ENCODE data around the gene FALEC. TPM values are rescaled to one million over a fixed set of nuclear protein-coding genes. Genes with fewer than 3 reads are reported as not detected.
A peak's percentile ranks its signal among the peaks of the same experiment; 100 is the strongest.

Gene FALEC
- total RNA-seq, 1 experiment from 2014 or later = not detected

DNA sequence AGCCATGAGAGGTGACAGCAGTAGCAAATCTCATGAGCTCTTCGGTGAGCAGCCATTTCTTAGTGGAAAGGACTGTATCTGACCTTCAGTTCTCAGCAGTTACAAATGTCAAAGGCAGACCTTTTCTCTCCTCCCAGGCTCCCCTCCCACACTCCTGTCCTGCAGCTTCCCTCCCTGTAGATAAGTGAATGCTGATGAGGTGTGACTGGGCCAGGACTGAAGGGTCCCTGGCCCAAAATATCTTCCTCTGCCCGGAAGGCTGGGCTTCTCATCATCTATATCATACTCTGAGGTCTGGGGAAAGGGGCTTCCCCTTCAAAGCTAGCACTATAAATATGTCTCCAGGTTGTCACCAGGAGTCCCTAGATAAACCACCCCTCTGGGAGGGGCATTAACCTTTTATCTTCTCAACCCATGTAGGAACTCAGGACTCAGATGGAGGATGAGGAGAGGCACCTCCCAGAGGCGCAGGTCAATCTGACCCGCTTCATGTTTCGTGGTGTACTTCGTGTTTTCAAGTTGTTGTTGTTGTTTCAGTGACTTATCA lies 30.0 kb downstream of the FALEC start:
- no peak for DNase-seq (ENCODE audit: low read depth)

DNA sequence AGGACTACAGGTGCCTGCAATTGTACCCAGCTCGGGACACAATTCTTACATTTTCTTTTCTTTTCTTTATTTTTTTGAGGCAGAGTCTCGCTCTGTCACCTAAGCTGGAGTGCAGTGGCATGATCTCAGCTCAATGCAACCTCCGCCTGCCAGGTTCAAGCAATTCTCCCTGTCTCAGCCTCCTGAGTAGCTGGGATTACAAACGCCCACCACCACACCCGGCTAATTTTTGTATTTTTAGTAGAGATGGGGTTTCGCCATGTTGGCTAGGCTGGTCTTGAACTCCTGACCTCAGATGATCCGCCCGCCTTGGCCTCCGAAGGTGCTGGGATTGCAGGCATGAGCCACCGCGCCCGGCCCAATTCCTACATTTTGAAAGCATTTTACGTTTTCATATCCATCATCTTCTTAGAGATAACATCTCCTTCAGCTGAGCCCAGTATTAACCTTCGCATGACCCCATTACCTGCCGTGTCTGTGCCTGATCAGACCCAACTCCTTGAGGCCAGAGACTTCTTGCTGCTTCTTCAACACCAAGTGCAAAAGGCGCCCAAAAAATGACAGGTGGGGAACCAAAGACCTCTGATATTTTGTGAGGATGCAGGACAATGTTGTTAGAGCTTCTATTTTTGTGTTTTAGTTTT lies 30.9 kb downstream of the FALEC start:
- no peak for DNase-seq (ENCODE audit: low read depth)

DNA sequence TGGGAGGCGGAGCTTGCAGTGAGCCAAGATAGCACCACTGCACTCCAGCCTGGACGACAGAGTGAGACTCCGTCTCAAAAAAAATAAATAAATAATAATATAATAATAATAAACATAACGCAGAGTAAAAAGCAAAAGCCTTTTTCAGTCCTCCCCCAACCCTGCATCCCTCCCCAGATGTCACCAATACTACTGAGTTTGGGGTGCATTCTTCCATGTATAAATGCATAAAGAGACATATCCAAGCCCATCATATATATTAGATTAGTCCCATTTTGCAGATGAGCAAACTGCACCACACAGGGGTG lies 32.7 kb downstream of the FALEC start:
- DNase-seq (ENCODE audit: low read depth) = no peak

DNA sequence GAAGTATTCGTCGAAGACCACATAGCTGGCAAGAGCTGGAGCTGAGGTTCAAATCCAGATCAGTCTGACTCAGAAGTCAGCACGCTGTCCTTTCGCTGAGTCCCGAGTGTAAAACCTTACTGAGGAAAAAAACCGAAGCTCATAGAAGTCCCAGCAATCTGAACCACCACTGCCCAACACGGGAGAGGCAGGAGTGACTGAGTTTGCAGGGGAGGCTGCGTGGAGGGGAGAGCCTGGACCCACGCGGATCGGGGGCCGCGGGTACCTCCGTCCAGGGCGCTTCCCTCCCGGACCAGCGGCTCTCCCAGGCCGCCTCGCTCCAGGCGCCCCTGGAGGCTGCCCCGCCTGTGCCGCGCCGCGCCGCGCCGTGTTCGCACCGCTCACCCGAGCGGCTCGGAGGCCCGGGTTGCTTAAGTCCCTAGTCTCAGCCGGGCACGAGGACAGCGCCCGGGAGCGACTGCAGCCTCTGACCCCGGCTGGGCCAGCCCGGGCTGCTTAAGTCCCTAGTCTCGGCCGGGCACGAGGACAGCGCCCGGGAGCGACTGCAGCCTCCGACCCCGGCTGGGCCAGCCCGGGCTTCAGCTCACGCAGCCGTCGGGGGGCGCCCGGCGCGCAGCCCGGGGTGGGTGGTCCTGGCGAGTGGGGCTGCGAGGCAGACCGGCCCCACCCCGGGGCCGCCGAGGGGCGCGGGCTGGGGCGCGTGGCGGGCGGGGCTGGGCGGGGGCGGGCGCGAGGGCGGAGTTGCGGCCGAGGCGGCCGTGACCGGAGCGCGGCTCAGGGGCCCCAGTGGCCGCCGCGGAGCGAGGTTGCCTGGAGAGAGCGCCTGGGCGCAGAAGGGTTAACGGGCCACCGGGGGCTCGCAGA lies 33.3 kb downstream of the FALEC start, which contains the start of gene ADAMTSL4:
Gene ADAMTSL4 (plus strand): TSS at position 777 of the 864 bp plus-strand sequence. CDS start 2,881 bp downstream, outside the sequence.
- DNase-seq (ENCODE audit: low read depth) = peak; percentile 75

DNA sequence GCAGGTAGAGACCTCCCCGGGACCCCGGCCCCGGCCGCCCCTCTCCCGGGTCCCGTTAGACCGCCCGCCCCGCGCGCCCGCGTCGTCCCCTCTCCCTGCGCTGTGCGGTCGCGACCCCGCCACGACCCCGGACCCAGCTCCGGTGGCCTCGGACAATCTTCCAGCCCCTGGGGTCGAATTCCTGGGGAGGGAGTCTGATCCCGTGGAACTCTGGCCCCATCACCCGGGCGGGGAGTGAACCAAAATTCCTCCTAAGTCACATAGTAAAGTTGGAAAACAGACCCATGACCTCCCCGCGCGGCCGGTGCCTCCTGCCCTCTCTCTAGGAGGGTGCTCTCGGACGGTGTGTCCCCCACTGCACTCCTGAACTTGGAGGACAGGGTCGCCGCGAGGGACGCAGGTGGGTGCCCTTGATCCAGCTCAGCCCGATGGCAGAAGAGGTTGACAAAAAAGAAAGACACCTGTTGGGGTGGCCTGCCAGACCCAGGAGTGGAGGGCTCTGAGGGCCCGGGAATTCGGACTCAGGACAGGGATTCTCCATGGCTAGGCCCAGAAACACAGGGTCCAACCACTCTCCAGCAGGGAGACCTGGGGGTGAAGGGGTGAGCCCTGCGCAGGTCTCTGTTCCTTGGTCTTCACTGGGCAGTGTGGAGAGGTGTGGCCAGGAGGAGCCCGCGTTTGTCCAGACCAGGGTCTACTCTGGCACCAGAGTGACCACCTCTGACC lies 34.1 kb downstream of the FALEC start:
- no peak for DNase-seq (ENCODE audit: low read depth)

DNA sequence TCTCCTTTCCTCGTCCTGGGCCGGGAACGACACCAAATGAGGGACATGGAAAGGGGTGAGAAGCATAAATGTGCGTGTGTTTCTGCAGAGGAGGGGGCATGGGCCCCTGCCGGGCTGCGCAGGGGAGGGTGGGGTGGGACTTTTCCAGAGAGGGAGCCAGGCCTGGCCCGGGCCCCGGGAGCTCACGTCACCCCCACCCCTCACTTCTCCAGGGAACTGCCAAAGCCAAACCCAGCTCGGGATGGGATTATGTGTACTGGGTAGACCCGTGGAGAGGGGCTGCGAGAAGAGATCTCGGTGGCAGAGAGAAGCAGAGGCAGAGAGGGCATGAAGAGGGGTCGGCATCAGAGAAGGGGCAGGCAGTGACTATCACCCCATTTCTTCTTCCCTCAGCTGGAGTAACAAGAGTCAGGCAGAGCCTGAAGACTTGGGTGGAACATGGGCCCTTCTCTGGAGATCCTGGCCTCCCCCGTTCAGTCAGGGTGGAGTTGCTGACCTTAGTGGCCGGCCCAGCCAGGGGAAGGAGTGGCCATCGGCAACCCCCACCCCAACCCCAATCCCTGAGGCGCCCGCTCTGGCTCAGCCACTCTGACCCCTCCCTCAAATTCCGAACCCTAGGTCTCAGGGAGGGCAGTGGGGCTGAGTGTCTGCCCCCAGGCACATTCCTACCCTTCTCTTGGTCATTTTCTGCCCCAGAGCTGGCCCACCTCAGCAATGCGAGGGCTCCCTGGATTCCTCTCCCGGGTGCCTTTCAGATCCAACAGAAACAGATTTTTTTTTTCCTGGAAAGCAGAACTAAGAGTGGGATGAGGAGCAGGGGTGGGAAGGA lies 34.9 kb downstream of the FALEC start:
- DNase-seq (ENCODE audit: low read depth) = no peak

DNA sequence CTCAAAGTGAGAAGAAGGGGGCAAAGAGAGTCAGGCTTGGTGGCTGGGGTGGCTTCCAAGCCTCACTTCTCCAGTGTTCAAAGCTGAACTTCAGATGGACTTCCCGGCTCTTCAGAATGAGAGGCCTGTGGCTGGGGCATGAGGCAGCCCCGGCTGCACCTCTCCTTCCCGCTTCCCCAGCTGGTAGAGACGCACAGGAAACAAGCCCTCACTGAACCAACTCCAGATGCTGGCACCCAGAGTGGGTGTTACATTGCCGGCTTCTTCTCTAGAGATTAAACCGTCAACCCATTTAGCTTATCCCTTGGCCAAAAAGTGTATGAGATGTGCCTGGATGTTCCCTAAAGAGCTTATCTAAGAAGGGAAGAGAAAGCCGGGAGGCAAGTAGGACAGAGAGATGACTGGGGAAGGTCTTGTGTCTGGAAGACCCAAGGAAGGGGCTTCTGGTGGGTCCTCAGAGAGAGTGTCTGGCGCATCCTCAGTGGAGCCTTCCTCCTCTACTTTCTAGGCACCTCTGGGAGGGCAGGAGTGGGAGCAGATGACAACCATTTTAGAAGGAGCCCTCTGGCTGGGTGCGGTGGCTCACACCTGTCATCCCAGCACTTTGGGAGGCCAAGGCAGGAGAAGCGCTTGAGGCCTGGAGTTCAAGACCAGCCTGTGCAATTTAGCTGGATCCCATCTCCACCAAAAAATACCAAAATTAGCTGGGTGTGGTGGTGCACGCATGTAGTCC lies 35.7 kb downstream of the FALEC start:
- no peak for DNase-seq (ENCODE audit: low read depth)

DNA sequence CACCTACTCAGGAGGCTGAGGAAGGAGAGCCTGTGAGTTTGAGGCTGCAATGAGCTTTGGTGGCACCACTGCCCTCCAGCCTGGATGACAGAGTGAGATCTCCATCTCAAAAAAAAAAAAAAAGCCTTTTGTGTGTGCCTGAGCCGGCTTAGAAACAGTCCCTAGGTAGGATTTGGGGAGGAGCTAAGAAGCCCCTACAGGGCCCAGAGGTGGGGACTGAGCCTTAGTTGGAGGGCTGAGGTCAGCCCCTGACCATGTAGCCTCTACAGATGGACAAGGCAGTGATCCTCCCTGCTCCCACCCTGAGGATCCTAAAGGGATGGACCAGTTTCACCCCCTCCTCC lies 36.2 kb downstream of the FALEC start:
- DNase-seq (ENCODE audit: low read depth) = no peak

DNA sequence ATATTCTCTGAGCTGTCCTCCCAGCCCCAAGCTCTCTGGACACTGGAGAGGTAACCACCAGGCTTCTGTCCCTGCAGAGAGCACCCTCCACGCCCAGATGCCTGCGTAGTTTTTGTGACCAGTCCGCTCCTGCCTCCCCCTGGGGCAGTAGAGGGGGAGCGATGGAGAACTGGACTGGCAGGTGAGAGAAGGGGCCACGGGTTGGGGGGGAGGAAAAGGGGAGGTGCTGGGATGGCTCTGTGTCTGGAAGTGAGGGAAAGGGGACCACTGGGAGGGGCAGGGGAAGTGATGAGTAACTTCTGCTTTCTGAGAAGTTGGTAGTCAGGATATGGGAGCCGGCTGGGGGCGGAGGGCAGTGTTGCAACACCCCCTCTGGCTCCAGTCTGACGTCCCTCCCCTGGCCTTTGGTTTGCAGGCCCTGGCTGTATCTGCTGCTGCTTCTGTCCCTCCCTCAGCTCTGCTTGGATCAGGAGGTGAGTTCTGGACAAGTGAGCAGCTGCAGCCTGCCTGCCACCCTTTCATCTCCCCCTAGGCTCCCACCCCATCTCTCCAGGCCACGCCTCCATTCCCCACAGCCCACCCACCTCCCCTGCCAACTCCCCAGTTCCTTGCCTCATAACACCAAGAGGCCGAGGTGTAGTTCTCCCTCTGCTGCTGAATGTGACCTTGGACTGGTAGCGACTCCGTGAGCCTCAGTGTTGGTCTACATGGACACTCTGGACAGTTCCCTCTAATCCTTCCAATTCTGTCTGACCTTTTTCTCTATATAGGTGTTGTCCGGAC lies 36.8 kb downstream of the FALEC start:
- DNase-seq (ENCODE audit: low read depth) = peak; percentile 81

DNA sequence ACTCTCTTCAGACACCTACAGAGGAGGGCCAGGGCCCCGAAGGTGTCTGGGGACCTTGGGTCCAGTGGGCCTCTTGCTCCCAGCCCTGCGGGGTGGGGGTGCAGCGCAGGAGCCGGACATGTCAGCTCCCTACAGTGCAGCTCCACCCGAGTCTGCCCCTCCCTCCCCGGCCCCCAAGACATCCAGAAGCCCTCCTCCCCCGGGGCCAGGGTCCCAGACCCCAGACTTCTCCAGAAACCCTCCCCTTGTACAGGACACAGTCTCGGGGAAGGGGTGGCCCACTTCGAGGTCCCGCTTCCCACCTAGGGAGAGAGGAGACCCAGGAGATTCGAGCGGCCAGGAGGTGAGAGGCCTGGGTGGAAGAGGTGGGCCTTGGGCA lies 37.3 kb downstream of the FALEC start:
- DNase-seq (ENCODE audit: low read depth) = no peak

DNA sequence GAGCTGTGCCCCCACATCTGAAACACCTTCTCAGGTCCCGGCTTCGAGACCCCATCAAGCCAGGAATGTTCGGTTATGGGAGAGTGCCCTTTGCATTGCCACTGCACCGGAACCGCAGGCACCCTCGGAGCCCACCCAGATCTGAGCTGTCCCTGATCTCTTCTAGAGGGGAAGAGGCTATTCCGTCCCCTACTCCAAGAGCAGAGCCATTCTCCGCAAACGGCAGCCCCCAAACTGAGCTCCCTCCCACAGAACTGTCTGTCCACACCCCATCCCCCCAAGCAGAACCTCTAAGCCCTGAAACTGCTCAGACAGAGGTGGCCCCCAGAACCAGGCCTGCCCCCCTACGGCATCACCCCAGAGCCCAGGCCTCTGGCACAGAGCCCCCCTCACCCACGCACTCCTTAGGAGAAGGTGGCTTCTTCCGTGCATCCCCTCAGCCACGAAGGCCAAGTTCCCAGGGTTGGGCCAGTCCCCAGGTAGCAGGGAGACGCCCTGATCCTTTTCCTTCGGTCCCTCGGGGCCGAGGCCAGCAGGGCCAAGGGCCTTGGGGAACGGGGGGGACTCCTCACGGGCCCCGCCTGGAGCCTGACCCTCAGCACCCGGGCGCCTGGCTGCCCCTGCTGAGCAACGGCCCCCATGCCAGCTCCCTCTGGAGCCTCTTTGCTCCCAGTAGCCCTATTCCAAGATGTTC lies 38.0 kb downstream of the FALEC start:
- no peak for DNase-seq (ENCODE audit: low read depth)

DNA sequence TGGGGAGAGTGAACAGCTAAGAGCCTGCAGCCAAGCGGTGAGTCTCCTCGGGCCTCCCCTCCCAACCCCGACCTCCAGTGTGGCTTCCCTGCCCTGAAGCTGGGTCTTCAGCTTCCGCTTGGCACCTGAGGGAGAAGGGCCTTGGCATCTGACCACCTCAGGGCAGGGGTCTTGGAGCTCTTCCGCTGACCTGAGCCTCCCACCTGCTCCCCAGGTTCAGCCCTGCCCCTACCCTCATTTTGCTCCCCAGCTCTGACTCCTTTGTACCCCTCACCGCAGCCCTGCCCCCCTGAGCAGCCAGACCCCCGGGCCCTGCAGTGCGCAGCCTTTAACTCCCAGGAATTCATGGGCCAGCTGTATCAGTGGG lies 38.5 kb downstream of the FALEC start:
- no peak for DNase-seq (ENCODE audit: low read depth)

DNA sequence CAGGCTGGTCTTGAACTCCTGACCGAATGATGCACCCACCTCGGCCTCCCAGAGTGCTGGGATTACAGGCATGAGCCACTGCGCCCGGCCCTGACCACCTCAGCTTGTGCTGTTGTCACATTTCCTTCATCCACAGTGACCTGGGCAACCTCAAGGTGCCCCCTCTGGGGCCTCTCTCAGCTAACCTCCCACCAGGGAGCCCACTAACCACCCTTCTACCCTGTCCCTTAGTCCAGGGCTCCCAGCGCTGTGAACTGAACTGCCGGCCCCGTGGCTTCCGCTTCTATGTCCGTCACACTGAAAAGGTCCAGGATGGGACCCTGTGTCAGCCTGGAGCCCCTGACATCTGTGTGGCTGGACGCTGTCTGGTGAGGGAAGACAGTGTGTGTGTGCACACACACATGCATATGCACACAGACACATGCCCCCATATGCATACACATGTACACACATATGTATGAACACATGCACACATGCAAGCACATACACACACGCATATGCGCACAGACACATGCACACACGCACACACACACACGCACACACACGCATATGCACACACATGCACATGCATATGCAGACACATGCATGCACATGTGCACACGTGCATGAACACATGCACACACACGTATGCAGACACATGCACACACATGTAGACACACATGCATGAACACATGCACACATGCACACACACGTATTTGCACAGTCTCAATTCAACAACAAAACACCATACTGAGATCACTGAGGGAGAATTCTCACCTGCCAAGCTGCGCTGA lies 39.8 kb downstream of the FALEC start:
- DNase-seq (ENCODE audit: low read depth) = no peak

DNA sequence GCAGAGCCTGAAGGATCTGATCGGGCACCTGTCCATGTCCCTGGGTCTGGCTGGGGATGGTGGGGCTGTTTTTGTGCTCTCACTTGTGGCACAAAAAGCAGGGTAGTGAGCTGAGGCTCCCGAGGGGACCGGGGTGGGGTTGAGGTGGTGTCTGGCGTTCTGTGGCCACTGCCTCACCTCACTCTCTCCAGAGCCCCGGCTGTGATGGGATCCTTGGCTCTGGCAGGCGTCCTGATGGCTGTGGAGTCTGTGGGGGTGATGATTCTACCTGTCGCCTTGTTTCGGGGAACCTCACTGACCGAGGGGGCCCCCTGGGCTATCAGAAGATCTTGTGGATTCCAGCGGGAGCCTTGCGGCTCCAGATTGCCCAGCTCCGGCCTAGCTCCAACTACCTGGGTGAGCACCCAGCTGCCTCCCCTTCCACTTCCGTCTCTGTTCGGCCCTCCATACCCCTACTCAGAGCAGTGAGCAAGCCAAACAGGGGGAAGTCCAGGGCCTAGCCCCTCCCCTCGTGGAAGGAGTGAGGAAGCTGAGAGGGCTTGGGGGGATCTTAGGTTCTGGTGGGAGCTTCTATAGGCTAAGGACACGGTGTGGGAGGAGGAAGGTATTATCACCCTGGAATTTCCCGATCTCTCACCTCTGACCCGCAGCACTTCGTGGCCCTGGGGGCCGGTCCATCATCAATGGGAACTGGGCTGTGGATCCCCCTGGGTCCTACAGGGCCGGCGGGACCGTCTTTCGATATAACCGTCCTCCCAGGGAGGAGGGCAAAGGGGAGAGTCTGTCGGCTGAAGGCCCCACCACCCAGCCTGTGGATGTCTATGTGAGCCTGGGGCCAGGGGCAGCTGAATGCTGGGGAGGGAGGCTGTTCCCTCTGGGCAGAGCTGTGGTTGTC lies 40.7 kb downstream of the FALEC start:
- DNase-seq (ENCODE audit: low read depth) = no peak

DNA sequence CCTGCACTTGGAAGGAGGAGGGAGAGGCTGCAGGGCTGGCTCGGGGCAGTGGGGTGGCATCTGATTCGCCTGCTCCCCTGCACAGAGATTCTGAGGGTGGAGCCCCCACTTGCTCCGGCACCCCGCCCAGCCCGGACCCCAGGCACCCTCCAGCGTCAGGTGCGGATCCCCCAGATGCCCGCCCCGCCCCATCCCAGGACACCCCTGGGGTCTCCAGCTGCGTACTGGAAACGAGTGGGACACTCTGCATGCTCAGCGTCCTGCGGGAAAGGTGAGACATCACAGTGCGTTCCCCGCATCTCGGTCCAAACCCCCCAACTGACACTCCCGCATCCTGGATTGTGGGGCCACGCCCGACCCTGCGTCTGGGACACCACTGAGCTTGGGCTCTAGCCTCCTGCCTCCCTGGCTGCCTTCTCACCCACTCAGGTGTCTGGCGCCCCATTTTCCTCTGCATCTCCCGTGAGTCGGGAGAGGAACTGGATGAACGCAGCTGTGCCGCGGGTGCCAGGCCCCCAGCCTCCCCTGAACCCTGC lies 41.6 kb downstream of the FALEC start:
- no peak for DNase-seq (ENCODE audit: low read depth)

DNA sequence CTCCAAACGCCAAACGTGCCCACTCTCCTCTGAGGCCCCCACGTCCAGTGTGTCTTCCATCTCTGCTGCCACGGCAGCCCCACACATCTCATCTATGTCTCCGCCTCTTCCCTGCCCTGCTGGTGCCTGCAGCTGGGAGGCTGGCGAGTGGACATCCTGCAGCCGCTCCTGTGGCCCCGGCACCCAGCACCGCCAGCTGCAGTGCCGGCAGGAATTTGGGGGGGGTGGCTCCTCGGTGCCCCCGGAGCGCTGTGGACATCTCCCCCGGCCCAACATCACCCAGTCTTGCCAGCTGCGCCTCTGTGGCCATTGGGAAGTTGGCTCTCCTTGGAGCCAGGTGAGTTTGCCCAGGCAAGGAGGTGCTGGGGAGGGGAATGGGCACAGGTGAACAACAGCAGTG lies 42.3 kb downstream of the FALEC start:
- no peak for DNase-seq (ENCODE audit: low read depth)

DNA sequence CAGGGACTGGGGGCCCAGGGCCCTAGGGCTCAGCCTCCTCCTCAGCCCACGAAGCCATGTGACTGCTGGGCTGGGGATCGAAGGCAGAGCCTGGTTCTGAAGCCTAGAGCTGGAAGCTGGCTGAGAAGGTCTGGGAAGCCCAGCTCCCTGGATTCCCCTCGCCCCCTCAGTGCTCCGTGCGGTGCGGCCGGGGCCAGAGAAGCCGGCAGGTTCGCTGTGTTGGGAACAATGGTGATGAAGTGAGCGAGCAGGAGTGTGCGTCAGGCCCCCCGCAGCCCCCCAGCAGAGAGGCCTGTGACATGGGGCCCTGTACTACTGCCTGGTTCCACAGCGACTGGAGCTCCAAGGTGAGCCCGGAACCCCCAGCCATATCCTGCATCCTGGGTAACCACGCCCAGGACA lies 42.8 kb downstream of the FALEC start:
- DNase-seq (ENCODE audit: low read depth) = no peak
